ENCODE results near the gene HLA-DMB. TPM values are rescaled to one million over a fixed set of nuclear protein-coding genes. Genes with fewer than 3 reads are reported as not detected.

Gene HLA-DMB
- total RNA-seq, 1 donor from 2014 or later: 1.3 TPM

DNA sequence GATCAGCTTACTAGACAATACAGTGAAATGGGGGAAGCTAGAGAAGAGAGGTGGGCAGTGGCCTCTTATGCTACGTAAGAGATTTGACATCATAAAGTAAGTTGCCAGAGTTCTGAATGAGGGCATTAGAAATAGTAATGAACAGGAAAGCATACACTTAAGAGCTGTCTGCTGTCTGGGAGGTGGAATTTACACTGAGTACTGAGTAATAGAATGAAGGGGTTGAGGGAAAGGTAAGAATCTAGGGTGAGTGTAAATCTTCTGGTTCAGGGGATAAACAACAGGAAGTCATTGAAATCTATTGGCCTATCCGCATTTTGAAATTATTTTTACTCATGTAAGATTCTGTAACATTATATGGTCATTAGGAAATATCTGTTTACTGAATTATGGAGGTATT, 35.8 kb downstream of the HLA-DMB start:
- no peaks in the 10 kb centered on the region for H3K4me1 Mint-ChIP-seq (ENCODE audit: low read depth)
- no peak for DNase-seq (ENCODE audit: low spot score)
- H3K4me3 Mint-ChIP-seq (ENCODE audit: low read depth): no peak overlapping the region
- peaks cover 11% of the 10 kb centered on the region for H3K36me3 Mint-ChIP-seq (ENCODE audit: low read depth)
- H3K27me3 Mint-ChIP-seq (ENCODE audit: low read depth): peaks cover 4% of the 10 kb centered on the region
- intact Hi-C loops (cut with micrococcal nuclease): no loop called here
- no peak overlapping the region for H3K27ac Mint-ChIP-seq
- H3K9me3 Mint-ChIP-seq: no peaks in the 10 kb centered on the region

DNA sequence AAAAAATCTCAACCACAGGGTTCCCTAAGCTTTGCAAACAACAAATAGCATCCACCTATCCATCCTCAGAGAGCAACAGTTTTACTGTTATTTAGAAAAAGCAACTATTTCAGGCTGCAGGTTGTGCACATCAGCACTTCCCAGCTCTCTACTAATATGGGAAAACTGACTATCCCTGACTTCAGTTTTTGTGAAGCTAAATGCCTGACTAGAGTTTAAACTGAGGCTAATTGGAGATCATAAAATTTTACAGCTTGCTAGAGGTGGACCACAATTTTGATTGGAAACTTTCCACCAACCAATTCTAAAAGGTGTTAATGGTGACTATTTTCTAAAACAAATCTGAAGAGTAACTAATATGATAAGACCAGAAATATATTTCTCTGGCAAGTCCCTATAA, 36.9 kb downstream of the HLA-DMB start:
- Mint-ChIP-seq H3K27ac (no peak overlapping the region), H3K4me3 (ENCODE audit: low read depth) (no peak overlapping the region), H3K36me3 (ENCODE audit: low read depth) (peaks cover 11% of the 10 kb centered on the region), H3K4me1 (ENCODE audit: low read depth) (no peaks in the 10 kb centered on the region), H3K27me3 (ENCODE audit: low read depth) (peaks cover under 1% of the 10 kb centered on the region), H3K9me3 (no peaks in the 10 kb centered on the region)
- intact Hi-C loops (cut with micrococcal nuclease): no loop called here
- no peak for DNase-seq (ENCODE audit: low spot score)

DNA sequence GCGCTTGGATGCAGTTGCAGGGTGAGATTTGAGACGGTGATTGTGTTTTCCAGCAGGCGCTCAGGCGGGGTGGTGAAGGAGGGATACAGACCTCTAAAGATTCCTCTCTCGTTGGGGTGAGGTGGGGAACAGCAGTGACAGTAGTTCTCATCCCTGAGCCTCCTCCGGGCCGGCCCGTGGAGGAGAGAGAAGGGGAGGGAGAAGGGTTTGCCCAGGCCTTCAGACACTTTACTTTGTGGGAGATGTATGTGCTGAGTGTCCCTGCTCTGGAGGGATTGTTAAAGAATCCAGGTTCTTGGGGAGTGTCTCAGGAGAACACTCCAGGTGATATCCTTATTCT, 45.9 kb downstream of the HLA-DMB start:
- H3K9me3 Mint-ChIP-seq: no peaks in the 10 kb centered on the region
- DNase-seq (ENCODE audit: low spot score): no peak
- peaks cover 9% of the 10 kb centered on the region for H3K36me3 Mint-ChIP-seq (ENCODE audit: low read depth)
- intact Hi-C loops (cut with micrococcal nuclease): loop anchor here (2.0 kb wide), 2 partner anchors 50 to 76 kb away; no protein-coding TSS in a partner anchor
- peak overlapping the region; percentile 95 for H3K27ac Mint-ChIP-seq
- H3K4me3 Mint-ChIP-seq (ENCODE audit: low read depth): peak overlapping the region; percentile 99
- H3K27me3 Mint-ChIP-seq (ENCODE audit: low read depth): no peaks in the 10 kb centered on the region
- H3K4me1 Mint-ChIP-seq (ENCODE audit: low read depth): peaks cover 39% of the 10 kb centered on the region

DNA sequence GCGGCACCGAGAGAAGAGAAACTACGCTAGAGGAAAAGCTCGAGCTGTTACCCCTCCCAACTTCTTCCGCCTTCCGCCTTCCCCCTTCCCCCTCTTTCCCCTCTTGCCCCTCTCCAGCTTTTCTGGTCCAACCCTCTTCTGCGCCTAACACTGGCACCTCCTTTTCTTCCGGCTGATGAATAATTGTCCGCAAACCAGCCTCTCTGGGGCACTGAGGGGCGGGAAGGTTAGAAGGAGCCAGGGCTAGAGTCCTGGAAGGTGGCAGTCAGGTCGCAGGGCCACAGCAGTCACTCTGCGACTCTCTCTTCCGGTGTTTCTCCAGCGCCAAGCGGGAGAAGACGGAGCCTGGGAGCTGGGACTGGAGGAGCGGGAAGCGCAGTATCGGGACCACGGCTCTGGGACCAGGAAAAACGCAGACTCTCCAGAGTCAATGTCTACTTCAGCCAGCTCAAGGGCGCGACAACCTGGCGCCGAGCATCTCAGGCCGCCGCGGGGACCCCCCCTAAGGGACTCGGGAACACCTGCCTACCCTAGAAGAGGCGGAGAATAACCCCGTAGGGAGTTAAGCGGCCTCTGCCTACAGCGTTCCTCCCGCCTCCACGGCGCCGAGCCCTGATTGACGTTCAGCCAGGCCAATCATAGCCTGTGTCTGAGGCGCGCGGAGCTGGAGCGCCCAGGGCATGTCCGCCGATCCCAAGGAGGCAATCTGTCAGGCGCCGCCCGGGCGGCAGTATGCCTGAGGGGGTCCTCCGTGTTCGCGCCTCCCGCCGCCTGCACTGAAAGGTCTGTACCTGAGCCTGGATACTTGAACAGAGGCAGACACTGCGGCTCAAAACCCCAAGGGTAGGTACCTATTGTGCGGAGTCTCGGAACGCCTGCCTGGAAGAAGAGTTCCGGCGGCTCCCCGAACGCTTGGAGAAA, 46.5 kb downstream of the HLA-DMB start:
- Mint-ChIP-seq H3K9me3 (no peaks in the 10 kb centered on the region), H3K27ac (peak overlapping the region; percentile 95), H3K27me3 (ENCODE audit: low read depth) (no peaks in the 10 kb centered on the region), H3K36me3 (ENCODE audit: low read depth) (peaks cover 9% of the 10 kb centered on the region), H3K4me1 (ENCODE audit: low read depth) (peaks cover 39% of the 10 kb centered on the region), H3K4me3 (ENCODE audit: low read depth) (peak overlapping the region; percentile 99)
- intact Hi-C loops (cut with micrococcal nuclease): loop anchor here (2.0 to 5.0 kb wide), 3 partner anchors 50 to 183 kb away; partner anchors contain the start of gene HLA-DPB1
- DNase-seq (ENCODE audit: low spot score): peak; percentile 95

DNA sequence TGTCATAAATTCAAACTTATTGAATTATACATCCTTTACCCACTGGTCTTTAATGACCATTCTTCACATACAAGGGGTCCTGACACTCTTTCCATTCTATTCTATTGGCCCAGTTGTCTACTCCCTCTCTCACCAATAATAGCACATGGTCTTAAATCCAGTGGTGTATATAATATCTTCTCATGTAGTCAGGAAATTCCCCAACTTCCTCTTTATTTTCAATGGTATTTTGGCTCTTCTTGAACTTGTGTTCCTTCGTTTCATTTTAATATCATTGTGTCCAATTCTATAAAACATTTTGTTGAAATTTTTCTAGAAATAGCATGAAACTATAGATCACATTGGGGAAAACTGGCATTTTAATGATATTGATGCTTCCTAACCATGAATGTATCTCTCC, 50.0 kb downstream of the HLA-DMB start:
- Mint-ChIP-seq H3K4me1 (ENCODE audit: low read depth) (peaks cover 20% of the 10 kb centered on the region), H3K9me3 (no peaks in the 10 kb centered on the region), H3K27me3 (ENCODE audit: low read depth) (no peaks in the 10 kb centered on the region), H3K4me3 (ENCODE audit: low read depth) (no peak overlapping the region), H3K36me3 (ENCODE audit: low read depth) (no peaks in the 10 kb centered on the region), H3K27ac (no peak overlapping the region)
- intact Hi-C loops (cut with micrococcal nuclease): loop anchor here (5.0 kb wide), 1 partner anchor 186 kb away; the partner anchor contains the start of gene HLA-DPB1
- no peak for DNase-seq (ENCODE audit: low spot score)

DNA sequence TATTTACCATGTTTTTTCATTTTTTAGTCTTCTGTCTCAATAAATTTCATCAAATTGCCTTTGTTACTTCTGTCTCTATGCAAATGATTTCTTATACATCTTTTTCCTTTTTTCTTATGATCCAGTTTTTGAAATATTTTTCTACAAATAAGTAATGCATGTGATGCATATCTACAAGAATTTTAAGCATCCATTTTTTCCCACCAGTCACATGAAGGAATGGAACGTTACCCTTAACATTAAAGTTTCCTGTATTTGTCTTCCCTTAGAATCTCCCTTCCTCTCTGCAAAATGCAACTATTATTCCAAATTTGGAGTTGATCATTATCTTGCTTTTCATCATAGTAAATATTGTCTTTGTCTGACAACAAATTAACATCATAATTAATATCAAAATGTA, 51.3 kb downstream of the HLA-DMB start:
- Mint-ChIP-seq H3K27me3 (ENCODE audit: low read depth) (no peaks in the 10 kb centered on the region), H3K36me3 (ENCODE audit: low read depth) (no peaks in the 10 kb centered on the region)
- intact Hi-C loops (cut with micrococcal nuclease): no loop called here

DNA sequence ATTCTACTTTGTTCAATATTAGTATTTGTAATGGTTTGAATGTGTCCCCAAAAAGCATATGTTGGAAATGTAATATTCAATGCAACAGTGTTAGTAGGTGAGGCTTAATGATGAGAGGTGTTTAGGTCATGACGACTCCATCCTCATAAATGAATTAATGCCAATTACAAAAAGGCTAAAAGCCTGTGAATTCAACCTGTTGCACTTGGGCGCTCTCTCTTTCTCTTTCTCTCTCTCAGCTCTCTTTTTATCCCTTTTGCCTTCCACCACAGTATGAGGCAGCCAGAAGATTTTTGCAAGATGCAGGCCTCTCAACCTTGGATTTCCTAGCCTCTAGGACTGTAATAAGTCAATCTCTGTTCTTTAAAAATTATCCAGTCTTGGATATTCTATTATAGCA, 52.3 kb downstream of the HLA-DMB start:
- no peaks in the 10 kb centered on the region for H3K9me3 Mint-ChIP-seq
- intact Hi-C loops (cut with micrococcal nuclease): no loop called here
- no peak for DNase-seq (ENCODE audit: low spot score)
- no peaks in the 10 kb centered on the region for H3K36me3 Mint-ChIP-seq (ENCODE audit: low read depth)
- no peak overlapping the region for H3K4me3 Mint-ChIP-seq (ENCODE audit: low read depth)
- H3K27ac Mint-ChIP-seq: no peak overlapping the region
- no peaks in the 10 kb centered on the region for H3K27me3 Mint-ChIP-seq (ENCODE audit: low read depth)
- peaks cover 12% of the 10 kb centered on the region for H3K4me1 Mint-ChIP-seq (ENCODE audit: low read depth)

More for the DNA sequence above, 51.3 kb downstream of the HLA-DMB start:
- Mint-ChIP-seq H3K9me3 (no peaks in the 10 kb centered on the region), H3K27ac (no peak overlapping the region), H3K4me1 (ENCODE audit: low read depth) (peaks cover 14% of the 10 kb centered on the region), H3K4me3 (ENCODE audit: low read depth) (no peak overlapping the region)
- no peak for DNase-seq (ENCODE audit: low spot score)

DNA sequence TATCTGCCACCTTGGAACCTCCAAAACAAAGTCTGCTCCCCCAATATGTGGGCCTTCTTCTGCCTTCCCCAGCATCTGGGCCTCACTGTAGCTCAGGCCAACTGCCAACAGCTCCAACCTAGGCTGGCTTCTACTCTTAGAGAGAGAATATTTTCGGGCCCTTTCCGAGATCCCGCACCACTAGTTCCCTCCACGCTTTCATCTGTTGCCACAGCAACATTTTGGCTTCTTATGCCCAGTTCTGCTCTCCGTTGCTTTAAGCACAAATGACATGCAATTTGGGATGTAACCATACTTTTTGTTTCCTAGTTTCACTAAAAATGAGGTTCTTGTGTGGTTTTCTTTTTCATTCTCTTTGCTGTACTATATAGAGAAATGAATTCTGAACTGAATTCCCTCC, 53.2 kb downstream of the HLA-DMB start:
- no peak overlapping the region for H3K4me3 Mint-ChIP-seq (ENCODE audit: low read depth)
- H3K9me3 Mint-ChIP-seq: no peaks in the 10 kb centered on the region
- H3K36me3 Mint-ChIP-seq (ENCODE audit: low read depth): no peaks in the 10 kb centered on the region
- peaks cover 8% of the 10 kb centered on the region for H3K4me1 Mint-ChIP-seq (ENCODE audit: low read depth)
- no peaks in the 10 kb centered on the region for H3K27me3 Mint-ChIP-seq (ENCODE audit: low read depth)
- intact Hi-C loops (cut with micrococcal nuclease): no loop called here
- H3K27ac Mint-ChIP-seq: no peak overlapping the region
- no peak for DNase-seq (ENCODE audit: low spot score)

DNA sequence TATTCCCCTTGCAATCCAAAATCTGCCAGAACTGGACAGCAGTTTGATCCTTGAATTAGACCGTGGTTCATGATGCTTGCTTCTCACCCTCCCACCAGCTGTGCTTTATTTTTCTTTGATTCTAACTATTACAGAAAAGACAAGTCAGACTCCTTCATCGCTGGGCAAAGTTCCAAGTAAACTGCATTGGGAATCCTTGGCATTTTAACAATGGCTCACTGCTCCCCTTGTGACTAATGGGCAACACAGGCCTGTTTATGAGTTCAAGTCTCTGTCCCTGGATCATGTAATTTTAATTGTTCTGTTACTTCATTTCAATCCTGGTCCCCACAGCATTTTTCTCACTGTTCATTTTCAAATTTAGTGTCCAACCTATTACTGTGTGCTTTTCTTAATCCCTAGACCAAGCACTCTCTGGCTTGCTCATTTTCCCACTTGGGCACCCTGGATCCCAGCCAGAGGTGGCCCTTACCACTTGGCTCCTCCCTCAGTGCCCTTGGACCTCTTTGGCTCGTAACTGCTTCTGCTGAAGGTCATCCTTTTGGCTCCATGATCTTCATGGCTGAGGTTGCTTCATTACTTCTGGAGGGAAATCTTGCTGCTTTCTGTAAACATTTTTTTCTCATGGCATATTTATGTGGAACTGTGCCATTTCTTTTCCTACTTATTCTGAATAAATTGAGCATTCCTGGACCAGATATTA, 54.0 kb downstream of the HLA-DMB start:
- intact Hi-C loops (cut with micrococcal nuclease): no loop called here
- H3K36me3 Mint-ChIP-seq (ENCODE audit: low read depth): peaks cover under 1% of the 10 kb centered on the region
- H3K27me3 Mint-ChIP-seq (ENCODE audit: low read depth): no peaks in the 10 kb centered on the region
- no peaks in the 10 kb centered on the region for H3K9me3 Mint-ChIP-seq
- peaks cover 11% of the 10 kb centered on the region for H3K4me1 Mint-ChIP-seq (ENCODE audit: low read depth)
- no peak for DNase-seq (ENCODE audit: low spot score)
- H3K4me3 Mint-ChIP-seq (ENCODE audit: low read depth): no peak overlapping the region
- no peak overlapping the region for H3K27ac Mint-ChIP-seq

DNA sequence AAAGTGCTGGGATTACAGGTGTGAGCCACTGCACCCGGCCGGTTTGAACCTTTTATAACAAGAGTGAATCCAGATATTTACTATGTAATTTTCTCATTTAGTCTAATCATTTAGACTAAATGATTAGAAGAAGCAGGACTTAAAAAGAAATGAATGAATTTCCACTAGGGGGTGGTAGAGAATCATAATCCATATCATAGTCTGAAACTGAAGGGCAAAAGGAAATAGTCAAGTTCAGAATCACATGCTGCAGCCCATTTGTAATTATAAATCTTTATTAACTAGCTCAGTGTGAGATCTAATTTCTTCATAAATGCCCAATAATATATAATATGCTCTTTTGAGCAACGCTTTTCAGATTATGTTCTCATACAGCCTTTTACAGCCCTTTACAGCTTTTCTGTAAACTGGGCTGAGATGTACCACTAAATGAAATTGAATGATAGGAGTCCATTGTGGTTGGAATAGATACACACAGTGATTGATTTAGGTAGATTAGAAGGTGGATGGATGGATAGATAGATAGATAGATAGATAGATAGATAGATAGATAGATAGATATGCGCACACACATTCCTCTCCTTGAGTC, 55.0 kb downstream of the HLA-DMB start:
- Mint-ChIP-seq H3K9me3 (no peaks in the 10 kb centered on the region), H3K36me3 (ENCODE audit: low read depth) (peaks cover 9% of the 10 kb centered on the region), H3K4me3 (ENCODE audit: low read depth) (no peak overlapping the region), H3K4me1 (ENCODE audit: low read depth) (peaks cover 8% of the 10 kb centered on the region), H3K27ac (no peak overlapping the region), H3K27me3 (ENCODE audit: low read depth) (no peaks in the 10 kb centered on the region)
- intact Hi-C loops (cut with micrococcal nuclease): loop anchor here (1.0 kb wide), 1 partner anchor 99 kb away; no protein-coding TSS in a partner anchor
- no peak for DNase-seq (ENCODE audit: low spot score)

All from activated T-helper 2 cell treated with anti-CD3 and anti-CD28 coated beads, Interferon-gamma antibody, Interleukin-2, Interleukin-4, amounts not matched to agents 10 μg/mL and 5 μg/mL and 100 μg/mL, durations not matched to agents 14 hours and 24 hours and 36 hours (primary cell).